ENCODE data around the gene YTHDF2. TPM values are rescaled to one million over a fixed set of nuclear protein-coding genes. Genes with fewer than 3 reads are reported as not detected.

The YTHDF2 gene
- total RNA-seq, 1 experiment from 2014 or later, result 116 TPM

- DNase-seq, result no peak
- Histone ChIP-seq H3K27ac (no peak overlapping the region), H3K27me3 (no peaks in the 10 kb centered on the region), H3K36me3 (no peaks in the 10 kb centered on the region), H3K4me3 (no peak overlapping the region), H3K9me3 (replicated peaks) (peaks cover 4% of the 10 kb centered on the region; the same call in 1 of the 2 replicates), H3K4me1 (peaks cover 29% of the 10 kb centered on the region)
Observed at GRCh38 chr1:28801461-28801860, 64.7 kb downstream of the YTHDF2 start.

- H3K27me3 ChIP-seq, result no peaks in the 10 kb centered on the region
- no peaks in the 10 kb centered on the region for H3K36me3 ChIP-seq
- H3K4me1 ChIP-seq, result peaks cover 23% of the 10 kb centered on the region
- no peak overlapping the region for H3K4me3 ChIP-seq
- no peak overlapping the region for H3K27ac ChIP-seq
- peaks cover 4% of the 10 kb centered on the region; the same call in 1 of the 2 replicates for H3K9me3 ChIP-seq (replicated peaks)
- DNase-seq, result no peak
Observed at GRCh38 chr1:28803051-28803450, 66.3 kb downstream of the YTHDF2 start.

- Histone ChIP-seq H3K9me3 (replicated peaks) (peaks cover 4% of the 10 kb centered on the region; the same call in 1 of the 2 replicates), H3K36me3 (no peaks in the 10 kb centered on the region), H3K4me1 (peaks cover 23% of the 10 kb centered on the region), H3K27me3 (no peaks in the 10 kb centered on the region), H3K27ac (no peak overlapping the region), H3K4me3 (no peak overlapping the region)
- no peak for DNase-seq
Observed at GRCh38 chr1:28803662-28804061, 66.9 kb downstream of the YTHDF2 start.

- DNase-seq, result peak; percentile 76 to 77
- Histone ChIP-seq H3K27ac (no peak overlapping the region), H3K4me1 (peaks cover 23% of the 10 kb centered on the region), H3K4me3 (no peak overlapping the region), H3K9me3 (replicated peaks) (peaks cover 4% of the 10 kb centered on the region; the same call in 1 of the 2 replicates), H3K27me3 (no peaks in the 10 kb centered on the region), H3K36me3 (no peaks in the 10 kb centered on the region)
Observed at GRCh38 chr1:28804071-28804470, 67.3 kb downstream of the YTHDF2 start.

- Histone ChIP-seq H3K9me3 (replicated peaks) (peaks cover 4% of the 10 kb centered on the region; the same call in 1 of the 2 replicates), H3K27ac (no peak overlapping the region), H3K36me3 (no peaks in the 10 kb centered on the region), H3K4me1 (peaks cover 11% of the 10 kb centered on the region), H3K4me3 (no peak overlapping the region), H3K27me3 (no peaks in the 10 kb centered on the region)
- DNase-seq, result peak in 1 of 2 experiments; percentile 49
Observed at GRCh38 chr1:28807046-28807445, 70.3 kb downstream of the YTHDF2 start.

- no peaks in the 10 kb centered on the region for H3K36me3 ChIP-seq
- no peak overlapping the region for H3K27ac ChIP-seq
- peaks cover 11% of the 10 kb centered on the region for H3K4me1 ChIP-seq
- H3K4me3 ChIP-seq, result no peak overlapping the region
- H3K9me3 ChIP-seq (replicated peaks), result peaks cover 4% of the 10 kb centered on the region; the same call in 1 of the 2 replicates
- H3K27me3 ChIP-seq, result no peaks in the 10 kb centered on the region
- DNase-seq, result peak; percentile 55 to 72
Observed at GRCh38 chr1:28807986-28808385, 71.2 kb downstream of the YTHDF2 start.

GRCh38 chr1:28811369-28811765 is 74.6 kb downstream of the YTHDF2 start:
- Histone ChIP-seq H3K36me3 (no peaks in the 10 kb centered on the region; the same call in 1 of the 2 replicates), H3K27me3 (no peaks in the 10 kb centered on the region), H3K4me3 (peak overlapping the region; percentile 83), H3K27ac (peak overlapping the region; percentile 98), H3K4me1 (peaks cover 29% of the 10 kb centered on the region), H3K9me3 (replicated peaks) (no peaks in the 10 kb centered on the region)
- DNase-seq, result no peak

- Histone ChIP-seq H3K27ac (peak within 1 kb of the TSS; percentile 98), H3K36me3 (no peaks in the 10 kb centered on the region; the same call in 1 of the 2 replicates), H3K4me1 (peaks cover 36% of the 10 kb centered on the region), H3K9me3 (replicated peaks) (no peaks in the 10 kb centered on the region), H3K27me3 (no peaks in the 10 kb centered on the region), H3K4me3 (peak within 1 kb of the TSS; percentile 83)
- peak; percentile 67 to 74 for DNase-seq
Observed at GRCh38 chr1:28811766-28812668, 75.3 kb downstream of the YTHDF2 start, which contains the start of gene OPRD1. Gene OPRD1, plus strand, starts transcription at chr1:28812170. Its CDS starts 214 bp downstream, at chr1:28812384.

GRCh38 chr1:28812669-28813468 is 76.1 kb downstream of the YTHDF2 start:
- peak overlapping the region; percentile 98 for H3K27ac ChIP-seq
- DNase-seq, result peak; percentile 98 to 99
- peaks cover 38% of the 10 kb centered on the region for H3K4me1 ChIP-seq
- H3K9me3 ChIP-seq (replicated peaks), result no peaks in the 10 kb centered on the region
- peak overlapping the region; percentile 83 for H3K4me3 ChIP-seq
- H3K27me3 ChIP-seq, result no peaks in the 10 kb centered on the region
- no peaks in the 10 kb centered on the region; the same call in 1 of the 2 replicates for H3K36me3 ChIP-seq

GRCh38 chr1:28813931-28814465 is 77.3 kb downstream of the YTHDF2 start:
- Histone ChIP-seq H3K36me3 (no peaks in the 10 kb centered on the region; the same call in 1 of the 2 replicates), H3K9me3 (replicated peaks) (no peaks in the 10 kb centered on the region), H3K27ac (peak overlapping the region; percentile 98), H3K4me1 (peaks cover 38% of the 10 kb centered on the region), H3K27me3 (no peaks in the 10 kb centered on the region), H3K4me3 (peak overlapping the region; percentile 83)
- peak; percentile 38 to 57 for DNase-seq

GRCh38 chr1:28815533-28816185 is 78.9 kb downstream of the YTHDF2 start:
- H3K4me1 ChIP-seq, result peaks cover 38% of the 10 kb centered on the region
- H3K36me3 ChIP-seq, result peaks cover 3% of the 10 kb centered on the region; the same call in 1 of the 2 replicates
- DNase-seq, result peak; percentile 86 to 90
- H3K4me3 ChIP-seq, result peak overlapping the region; percentile 83
- H3K27me3 ChIP-seq, result no peaks in the 10 kb centered on the region
- H3K9me3 ChIP-seq (replicated peaks), result no peaks in the 10 kb centered on the region
- peak overlapping the region; percentile 98 for H3K27ac ChIP-seq

GRCh38 chr1:28817133-28817532 is 80.4 kb downstream of the YTHDF2 start:
- H3K27me3 ChIP-seq, result no peaks in the 10 kb centered on the region
- no peak overlapping the region for H3K4me3 ChIP-seq
- DNase-seq, result no peak
- H3K27ac ChIP-seq, result no peak overlapping the region
- H3K9me3 ChIP-seq (replicated peaks), result no peaks in the 10 kb centered on the region
- H3K36me3 ChIP-seq, result peaks cover 13% of the 10 kb centered on the region
- H3K4me1 ChIP-seq, result peaks cover 38% of the 10 kb centered on the region

GRCh38 chr1:28819020-28819419 is 82.3 kb downstream of the YTHDF2 start:
- peaks cover 15% of the 10 kb centered on the region for H3K36me3 ChIP-seq
- H3K27me3 ChIP-seq, result no peaks in the 10 kb centered on the region
- H3K4me1 ChIP-seq, result peaks cover 32% of the 10 kb centered on the region
- no peak for DNase-seq
- H3K4me3 ChIP-seq, result no peak overlapping the region
- no peaks in the 10 kb centered on the region for H3K9me3 ChIP-seq (replicated peaks)
- H3K27ac ChIP-seq, result no peak overlapping the region
